ENCODE data around the gene HS3ST6. TPM values are rescaled to one million over a fixed set of nuclear protein-coding genes. Genes with fewer than 3 reads are reported as not detected.

HS3ST6 gene
- total RNA-seq, 1 experiment from 2014 or later, result not detected

DNA sequence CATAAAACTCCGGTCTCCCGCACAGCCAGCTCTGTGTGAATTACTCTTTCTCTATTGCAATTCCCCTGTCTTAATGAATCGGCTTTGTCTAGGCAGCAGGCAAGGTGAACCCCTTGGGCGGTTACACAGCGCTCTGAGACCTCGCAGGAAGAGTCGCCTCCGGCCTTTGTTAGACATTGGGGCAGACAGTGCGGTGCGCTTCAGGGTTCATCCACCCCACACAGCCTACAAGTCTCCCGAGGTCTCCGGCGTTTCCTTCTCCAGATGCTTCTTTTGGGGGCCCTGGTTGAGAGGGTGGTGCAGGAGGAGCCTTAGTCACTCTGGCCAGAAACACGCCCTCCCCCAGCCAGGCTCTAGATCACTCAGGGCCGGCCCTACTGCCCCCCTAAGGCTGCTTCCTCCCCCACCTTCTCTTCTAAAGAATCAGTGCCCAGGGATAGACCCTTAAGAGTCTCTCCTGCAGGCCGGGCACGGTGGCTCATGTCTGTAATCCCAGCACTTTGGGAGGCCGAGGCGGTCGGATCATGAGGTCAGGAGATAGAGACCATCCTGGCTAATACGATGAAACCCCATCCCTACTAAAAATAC lies 26.5 kb upstream of the HS3ST6 start:
- TF ChIP-seq CTCF (IDR thresholded peaks at IDR 0.05; ENCODE audit: insufficient read depth in 1 of 2, low read depth in 1 of 2, low read length in 1 of 2, severe bottlenecking in 1 of 2, unreplicated experiment in 1 of 2), result no peak
- no TSS peak for BruUV-seq (replicated peaks)
- H3K36me3 Mint-ChIP-seq (ENCODE audit: insufficient read depth, unreplicated experiment), result peaks cover 15% of the 10 kb centered on the region
- CTCF ChIA-PET, result interaction anchor here (0.6 kb wide), 1 partner anchor 80 kb away, joined by 3 read pairs; no protein-coding TSS in a partner anchor
- H3K27ac Mint-ChIP-seq (ENCODE audit: unreplicated experiment), result no peak overlapping the region
- H3K4me3 Mint-ChIP-seq (ENCODE audit: unreplicated experiment), result peak overlapping the region; percentile 87
- Histone ChIP-seq H3K36me3 (ENCODE audit: control insufficient read depth, insufficient read depth, low read length) (no peaks in the 10 kb centered on the region), H3K27me3 (replicated peaks; ENCODE audit: control insufficient read depth, insufficient read depth, low read length) (no peaks in the 10 kb centered on the region), H3K4me1 (peaks cover 24% of the 10 kb centered on the region), H3K4me3 (ENCODE audit: low read depth, low read length) (no peak overlapping the region), H3K9me3 (no peaks in the 10 kb centered on the region)
- H3K27me3 Mint-ChIP-seq (ENCODE audit: insufficient read depth, unreplicated experiment), result no peaks in the 10 kb centered on the region
- no peaks in the 10 kb centered on the region for H3K4me1 Mint-ChIP-seq (ENCODE audit: low read depth, unreplicated experiment)
- POLR2A ChIA-PET, result interaction anchor here (0.6 kb wide), 1 partner anchor 428 kb away, joined by 3 read pairs; no protein-coding TSS in a partner anchor
- no peak for DNase-seq
- intact Hi-C loops (cut with micrococcal nuclease; ENCODE audit: unreplicated experiment), result no loop called here
- H3K9me3 Mint-ChIP-seq (ENCODE audit: unreplicated experiment), result no peaks in the 10 kb centered on the region

DNA sequence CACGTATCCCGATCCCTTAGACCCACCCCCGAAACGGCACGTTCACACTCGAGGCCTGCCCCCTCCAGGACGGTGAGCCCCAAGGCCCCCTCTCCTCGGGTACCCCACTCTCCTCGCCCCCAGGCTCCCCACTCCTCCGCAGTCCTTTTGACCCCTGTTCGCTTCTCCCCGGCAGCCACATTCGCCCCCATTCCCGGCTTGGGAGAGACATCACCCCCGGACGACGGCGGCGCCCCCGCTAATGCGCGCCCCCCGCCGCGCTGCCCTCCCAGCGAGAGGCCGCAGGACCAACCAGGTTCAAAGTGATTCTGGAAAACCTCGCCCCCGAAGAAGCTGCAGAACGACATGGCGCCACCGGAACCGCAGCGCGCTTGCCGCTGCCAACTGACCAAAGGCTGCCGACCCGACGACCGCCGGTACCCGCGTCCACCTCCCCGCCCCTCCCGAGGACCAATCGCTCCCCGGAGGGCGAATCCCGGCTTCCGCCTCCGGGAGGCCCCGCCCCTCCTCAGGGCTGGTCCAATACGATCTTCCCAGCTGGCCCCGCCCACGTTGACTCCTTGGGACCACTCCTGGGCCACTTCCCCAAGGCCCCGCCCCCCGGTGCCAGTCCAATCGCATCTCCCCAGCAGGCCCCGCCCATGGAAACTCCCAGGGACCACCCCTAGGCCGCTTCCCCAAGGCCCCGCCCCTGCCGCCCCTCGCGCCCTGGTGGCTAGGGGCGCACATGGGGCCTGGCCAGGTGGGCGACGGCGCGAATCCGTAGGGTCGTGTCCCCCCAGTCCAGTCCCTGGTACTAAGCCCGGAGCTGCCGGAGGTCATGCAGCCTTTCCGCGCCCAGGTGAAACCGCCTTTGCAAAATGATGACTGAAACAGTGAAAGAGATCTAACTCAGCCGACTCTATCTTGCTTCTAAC lies 24.9 kb upstream of the HS3ST6 start, which contains the start of gene MSRB1:
Gene MSRB1, minus strand, starts transcription at position 390 of the 917 bp plus-strand sequence. Its CDS starts 43 bp downstream, at position 347.
- Mint-ChIP-seq H3K27ac (ENCODE audit: unreplicated experiment) (peak within 1 kb of the TSS; percentile 82), H3K4me1 (ENCODE audit: low read depth, unreplicated experiment) (no peaks in the 10 kb centered on the region), H3K4me3 (ENCODE audit: unreplicated experiment) (peak within 1 kb of the TSS; percentile 87), H3K36me3 (ENCODE audit: insufficient read depth, unreplicated experiment) (peaks cover 31% of the 10 kb centered on the region), H3K9me3 (ENCODE audit: unreplicated experiment) (no peaks in the 10 kb centered on the region), H3K27me3 (ENCODE audit: insufficient read depth, unreplicated experiment) (no peaks in the 10 kb centered on the region)
- intact Hi-C loops (cut with micrococcal nuclease; ENCODE audit: unreplicated experiment), result no loop called here
- Histone ChIP-seq H3K36me3 (ENCODE audit: control insufficient read depth, insufficient read depth, low read length) (no peaks in the 10 kb centered on the region; the same call in none of the 2 replicates), H3K4me3 (ENCODE audit: low read depth, low read length) (peak within 1 kb of the TSS; percentile 60), H3K4me1 (peaks cover 28% of the 10 kb centered on the region), H3K9me3 (no peaks in the 10 kb centered on the region), H3K27me3 (replicated peaks; ENCODE audit: control insufficient read depth, insufficient read depth, low read length) (no peaks in the 10 kb centered on the region)
- no TSS peak for BruUV-seq (replicated peaks)
- no peak for TF ChIP-seq CTCF (IDR thresholded peaks at IDR 0.05; ENCODE audit: insufficient read depth in 1 of 2, low read depth in 1 of 2, low read length in 1 of 2, severe bottlenecking in 1 of 2, unreplicated experiment in 1 of 2)
- DNase-seq, result peak; percentile 99
- POLR2A ChIA-PET, result interaction anchor here (0.5 to 1.7 kb wide), 7 partner anchors 17 to 646 kb away, joined by 3 to 12 read pairs (median 4); partner anchors contain the start of genes CRAMP1, IFT140, RPS2 and TRAF7
- CTCF ChIA-PET, result interaction anchor here (0.7 to 1.3 kb wide), 2 partner anchors 237 to 309 kb away, joined by 3 read pairs; partner anchors contain the start of genes ECI1 and MAPK8IP3

Data from Caco-2 (cell line).